T-helper 2 cell treated with Interferon-gamma antibody and Interleukin-4, amounts not matched to agents 100 ng/mL and 5 ng/mL, for 36 hours (primary cell): ENCODE data around the gene TM9SF1. TPM values are rescaled to one million over a fixed set of nuclear protein-coding genes. Genes with fewer than 3 reads are reported as not detected.

Source experiments
- intact Hi-C: fragments of 100-400 bp; cut with micrococcal nuclease; formaldehyde crosslinking; loops from one replicate; pipeline ENCODE4 v1.15.1; 2023
- total RNA-seq: library from RNA; stranded (reverse); gene quantifications from 2 replicates; pipeline ENCODE4 v1.2.3, GENCODE V29; 2022

Gene TM9SF1
- total RNA-seq, 1 donor from 2014 or later, result 41.2 TPM

GRCh38 chr14:24139272-24139934 lies 55.8 kb downstream of the TM9SF1 start:
- intact Hi-C loops, result no loop called here

Other genes starting within 250 kb of the TM9SF1 start
- gene DHRS4, start 241.7 kb downstream of the TM9SF1 start, total RNA-seq, result 23.6 and 23.9 TPM in 2 replicates
- gene DHRS4L2, start 206.5 kb downstream of the TM9SF1 start, total RNA-seq, result 26.9 and 27.5 TPM in 2 replicates
- 0.73 and 0.82 TPM in 2 replicates for gene CARMIL3, start 143.4 kb downstream of the TM9SF1 start, total RNA-seq
- not detected in 2 replicates for gene CPNE6, start 123.9 kb downstream of the TM9SF1 start, total RNA-seq
- 55.4 and 60.4 TPM in 2 replicates for gene PCK2, start 101.1 kb downstream of the TM9SF1 start, total RNA-seq
- 81.8 and 84.9 TPM in 2 replicates for gene DCAF11, start 80.7 kb downstream of the TM9SF1 start, total RNA-seq
- 2.4 and 2.9 TPM in 2 replicates for gene NRL, start 80.5 kb downstream of the TM9SF1 start, total RNA-seq
- gene FITM1, start 64.8 kb downstream of the TM9SF1 start, total RNA-seq, result 0.57 and 1.1 TPM in 2 replicates
- gene PSME1, start 59.2 kb downstream of the TM9SF1 start, total RNA-seq, result 517 and 520 TPM in 2 replicates
- 22.1 and 23.3 TPM in 2 replicates for gene EMC9, start 53.9 kb downstream of the TM9SF1 start, total RNA-seq
- gene PSME2, start 48.8 kb downstream of the TM9SF1 start, total RNA-seq, result 725 and 729 TPM in 2 replicates
- 128 and 138 TPM in 2 replicates for gene RNF31, start 47.9 kb downstream of the TM9SF1 start, total RNA-seq
- 264 and 265 TPM in 2 replicates for gene IRF9, start 34.2 kb downstream of the TM9SF1 start, total RNA-seq
- gene REC8, start 23.4 kb downstream of the TM9SF1 start, total RNA-seq, result 66.0 and 68.7 TPM in 2 replicates
- 50.2 and 55.0 TPM in 2 replicates for gene IPO4, start 6.6 kb downstream of the TM9SF1 start, total RNA-seq
- 0.34 and 0.39 TPM in 2 replicates for gene TSSK4, start 10.3 kb upstream of the TM9SF1 start, total RNA-seq
- gene CHMP4A, start 18.0 kb upstream of the TM9SF1 start, total RNA-seq, result 85.8 and 90.3 TPM in 2 replicates
- 11.1 and 13.8 TPM in 2 replicates for gene MDP1, start 20.6 kb upstream of the TM9SF1 start, total RNA-seq
- 191 and 199 TPM in 2 replicates for gene NEDD8, start 36.9 kb upstream of the TM9SF1 start, total RNA-seq
- 59.8 and 60.9 TPM in 2 replicates for gene GMPR2, start 37.5 kb upstream of the TM9SF1 start, total RNA-seq
- 129 and 136 TPM in 2 replicates for gene TINF2, start 47.2 kb upstream of the TM9SF1 start, total RNA-seq
- 4.1 and 5.6 TPM in 2 replicates for gene TGM1, start 67.7 kb upstream of the TM9SF1 start, total RNA-seq
- 45.9 and 54.4 TPM in 2 replicates for gene RABGGTA, start 76.2 kb upstream of the TM9SF1 start, total RNA-seq
- 20.7 and 29.6 TPM in 2 replicates for gene DHRS1, start 104.3 kb upstream of the TM9SF1 start, total RNA-seq
- gene NOP9, start 104.4 kb upstream of the TM9SF1 start, total RNA-seq, result 41.3 and 41.6 TPM in 2 replicates
- 28.6 and 29.5 TPM in 2 replicates for gene CIDEB, start 112.5 kb upstream of the TM9SF1 start, total RNA-seq
- gene LTB4R2, start 114.7 kb upstream of the TM9SF1 start, total RNA-seq, result 16.6 and 17.5 TPM in 2 replicates
- 19.2 and 23.4 TPM in 2 replicates for gene LTB4R, start 116.1 kb upstream of the TM9SF1 start, total RNA-seq
- gene ADCY4, start 139.6 kb upstream of the TM9SF1 start, total RNA-seq, result 3.5 and 5.8 TPM in 2 replicates
- 29.7 and 34.6 TPM in 2 replicates for gene RIPK3, start 144.6 kb upstream of the TM9SF1 start, total RNA-seq
- gene NFATC4, start 172.7 kb upstream of the TM9SF1 start, total RNA-seq, result 0.09 TPM in 1 of 2 replicates, not detected in the other
- 0.14 TPM in 2 replicates for gene NYNRIN, start 203.6 kb upstream of the TM9SF1 start, total RNA-seq
- gene CBLN3, start 234.2 kb upstream of the TM9SF1 start, total RNA-seq, result 5.0 and 5.5 TPM in 2 replicates
- gene KHNYN, start 234.5 kb upstream of the TM9SF1 start, total RNA-seq, result 76.6 and 79.3 TPM in 2 replicates
- 48.2 and 56.4 TPM in 2 replicates for gene SDR39U1, start 247.3 kb upstream of the TM9SF1 start, total RNA-seq